GM20000 (cell line): ENCODE data around the gene GTF2A2.
"Not testable (repeated sequence)": the region's sequence is repeated elsewhere in the genome, so short reads cannot be mapped to it uniquely, and the experiment has no call there.

ENCODE experiments used
- DNase-seq: peaks from one replicate; pipeline ENCODE4 v3.0.0; 2012; ENCODE audit warnings: low spot score
- CTCF ChIP-seq: IDR thresholded peaks from 2 replicates; pipeline ENCODE4 v1.5.1; 2012; ENCODE audit warnings: mild to moderate bottlenecking, control low read depth; ENCODE audit errors: extremely low read depth, missing control alignments

The GTF2A2 gene

DNA sequence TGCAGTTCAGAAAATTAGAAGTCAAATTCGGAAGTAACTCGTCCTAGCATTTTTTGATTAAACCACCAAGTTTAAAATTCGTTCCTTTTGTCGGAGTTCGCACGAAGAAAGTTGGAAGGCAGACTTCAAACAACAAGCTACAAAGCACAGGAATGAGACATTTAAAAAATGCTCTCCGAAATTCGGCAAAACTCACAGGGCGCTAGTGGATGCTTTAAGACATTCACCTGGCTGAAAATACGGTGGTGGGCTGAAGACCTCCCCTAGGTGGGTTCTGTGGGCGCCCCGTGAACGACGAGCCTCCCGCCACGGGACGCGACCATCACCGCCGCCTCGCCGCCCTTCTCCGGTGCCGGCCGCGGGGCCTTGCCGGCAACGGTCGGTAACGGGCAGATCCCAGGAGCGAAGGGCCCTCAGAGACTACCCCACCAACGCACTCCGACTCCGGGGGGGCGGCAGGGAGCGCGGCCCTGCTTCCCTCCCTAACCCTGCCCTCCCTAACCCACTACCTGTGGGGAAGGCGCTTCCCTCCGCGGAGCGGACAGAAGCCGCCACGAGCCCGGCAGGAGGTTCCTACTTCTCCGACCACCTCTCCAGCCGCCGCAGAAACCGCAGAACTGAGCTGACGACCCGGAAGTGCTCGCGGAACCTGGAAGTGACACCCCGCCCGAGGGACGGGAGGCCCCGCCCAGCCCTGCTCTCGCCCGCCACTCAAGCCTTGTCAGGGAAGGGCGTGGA lies at the start of gene GTF2A2:
Gene GTF2A2, minus strand, starts transcription at position 619 of the 738 bp plus-strand sequence. CDS start 5,238 bp downstream, outside the sequence.
- DNase-seq, result peak; percentile 95
- TF ChIP-seq CTCF, result no peak

DNA sequence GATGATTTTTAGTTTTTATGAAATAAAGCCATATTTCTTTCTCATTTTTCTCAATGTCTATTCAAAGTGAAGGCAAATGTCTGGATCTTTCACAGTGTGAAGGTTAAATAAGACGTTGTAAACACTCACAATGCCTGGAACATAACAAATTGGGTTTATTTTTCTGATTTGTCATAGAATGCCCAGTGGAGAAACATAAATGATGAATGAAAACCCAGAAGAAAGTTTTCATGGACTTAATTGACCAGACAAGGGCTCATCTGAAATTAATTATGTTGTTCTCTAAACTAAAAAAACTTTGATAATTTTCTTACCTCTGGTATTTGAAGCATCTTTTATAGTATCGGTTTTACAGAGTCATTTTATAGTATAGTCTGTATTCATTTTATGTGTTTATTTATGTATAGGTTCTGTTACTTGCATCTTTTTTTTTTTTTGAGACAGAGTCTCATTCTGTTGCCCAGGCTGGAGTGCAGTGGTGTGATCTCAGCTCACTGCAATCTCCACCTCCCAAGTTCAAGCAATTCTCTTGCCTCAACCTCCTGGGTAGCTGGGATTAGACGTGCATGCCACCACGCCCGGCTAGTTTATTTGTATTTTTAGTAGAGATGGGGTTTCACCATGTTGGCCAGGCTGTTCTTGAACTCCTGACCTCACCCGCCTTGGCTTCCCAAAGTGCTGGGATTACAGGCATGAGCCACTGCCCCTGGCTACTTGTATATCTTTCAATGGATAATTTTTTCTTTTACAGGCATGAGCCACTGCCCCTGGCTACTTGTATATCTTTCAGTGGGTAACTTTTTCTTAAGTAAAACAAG lies 46.9 kb upstream of the GTF2A2 start:
- no peak for TF ChIP-seq CTCF
- no peak for DNase-seq

DNA sequence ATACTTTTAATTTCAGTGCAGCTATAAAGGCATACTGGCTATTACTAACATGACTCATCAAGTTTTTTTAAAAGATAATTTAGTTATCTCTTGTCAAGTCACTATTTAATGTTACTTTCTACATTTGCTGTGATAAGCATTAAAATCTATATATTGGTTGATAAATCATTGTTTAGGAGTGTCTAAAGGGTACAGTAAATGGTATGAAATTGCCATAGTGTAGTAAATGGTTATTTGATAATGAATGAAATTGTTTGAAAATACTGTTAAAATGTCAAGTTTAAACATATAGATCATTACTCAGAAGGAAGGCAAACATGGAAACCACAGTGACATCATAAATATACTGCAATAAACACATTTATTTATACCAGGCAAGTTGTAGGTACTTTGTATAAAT lies 45.0 kb upstream of the GTF2A2 start:
- TF ChIP-seq CTCF, result no peak
- DNase-seq, result no peak

- no peak for TF ChIP-seq CTCF
- DNase-seq, result no peak
Observed at GRCh38 chr15:59701880-59702279, 44.6 kb upstream of the GTF2A2 start.

GRCh38 chr15:59699810-59700431 lies 42.6 kb upstream of the GTF2A2 start:
- no peak for DNase-seq
- no peak for TF ChIP-seq CTCF

DNA sequence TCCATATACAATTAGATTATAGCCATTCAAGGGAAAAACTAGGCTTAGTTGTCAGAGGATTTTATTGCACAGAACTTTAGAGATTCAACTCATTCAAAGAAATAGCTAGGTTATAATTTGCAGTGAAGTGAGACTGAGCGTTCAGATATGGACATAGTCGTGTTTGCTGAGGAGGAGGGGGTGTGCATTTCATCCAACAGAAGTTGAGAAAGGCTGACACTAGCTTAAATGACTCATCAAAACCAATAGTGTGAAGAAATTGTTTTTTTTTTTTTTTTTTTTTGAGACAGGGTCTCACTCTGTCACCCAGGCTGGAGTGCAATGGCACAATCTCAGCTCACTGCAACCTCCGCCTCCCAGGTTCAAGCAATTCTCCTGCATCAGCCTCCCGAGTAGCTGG lies 40.8 kb upstream of the GTF2A2 start:
- not testable (repeated sequence) for DNase-seq

DNA sequence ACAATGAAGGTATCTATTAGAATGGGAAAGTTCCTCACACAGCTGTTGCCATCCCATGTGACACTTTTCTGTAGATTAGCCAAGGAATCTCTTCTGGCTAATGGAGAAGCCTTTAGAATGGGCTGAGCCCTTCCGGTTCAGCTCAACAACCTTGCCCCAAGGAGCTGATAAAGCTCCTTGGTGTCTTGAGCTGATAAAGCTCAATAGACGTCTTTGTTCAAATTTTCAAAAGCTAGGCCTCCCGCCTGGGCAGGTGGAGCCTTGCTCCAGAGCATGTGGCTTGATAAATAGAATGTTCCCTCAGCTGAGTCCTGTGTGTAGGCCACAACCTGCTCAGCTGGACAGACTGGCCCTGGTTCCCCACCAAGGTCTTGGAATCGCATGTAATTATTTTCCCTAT lies 39.0 kb upstream of the GTF2A2 start:
- no peak for TF ChIP-seq CTCF

More for the DNA sequence above, 39.0 kb upstream of the GTF2A2 start:
- DNase-seq, result no peak
